GM23338 (cell line): ENCODE data around the gene STPG4. TPM values are rescaled to one million over a fixed set of nuclear protein-coding genes. Genes with fewer than 3 reads are reported as not detected.

ENCODE experiments used
- ATAC-seq: fragments of 200-7000 bp; cut with Tn5 transposase; 3 replicates; pipeline ENCODE4 v1.9.1; 2020
- DNase-seq: peaks from one replicate; pipeline ENCODE4 v3.0.0-alpha.2; 2015; ENCODE audit warnings: low spot score
- H2AFZ ChIP-seq: fragments of 200-600 bp; sonication (generic); 2 replicates; pipeline ENCODE4 v1.8.0; 2016; ENCODE audit warnings: antibody characterized with exemption, mild to moderate bottlenecking, moderate library complexity
- H3F3A ChIP-seq: fragments of 200-600 bp; sonication (generic); replicated peaks from 2 replicates; pipeline ENCODE4 v1.8.0; 2017; ENCODE audit warnings: antibody characterized with exemption, mixed run types, low read depth
- H3K27ac ChIP-seq: fragments of 200-600 bp; sonication (generic); 2 replicates; pipeline ENCODE4 v1.6.1; 2016; ENCODE audit warnings: low read depth
- H3K27me3 ChIP-seq: fragments of 200-600 bp; sonication (generic); 2 replicates; pipeline ENCODE4 v1.8.0; 2016; ENCODE audit warnings: mild to moderate bottlenecking, mixed run types, moderate library complexity; ENCODE audit not compliant: insufficient read depth
- H3K36me3 ChIP-seq: fragments of 200-600 bp; sonication (generic); 2 replicates; pipeline ENCODE4 v1.8.0; 2016; ENCODE audit warnings: mild to moderate bottlenecking; ENCODE audit not compliant: insufficient read depth
- H3K4me1 ChIP-seq: fragments of 200-600 bp; sonication (generic); 2 replicates; pipeline ENCODE4 v1.8.0; 2016; ENCODE audit warnings: mild to moderate bottlenecking, moderate library complexity; ENCODE audit not compliant: insufficient read depth
- H3K4me2 ChIP-seq: fragments of 200-600 bp; sonication (generic); 2 replicates; pipeline ENCODE4 v1.7.1; 2017; ENCODE audit warnings: mixed run types
- H3K4me3 ChIP-seq: fragments of 200-600 bp; sonication (generic); 2 replicates; pipeline ENCODE4 v1.6.1; 2016; ENCODE audit warnings: mixed run types
- H3K79me2 ChIP-seq: fragments of 200-600 bp; sonication (generic); replicated peaks from 2 replicates; pipeline ENCODE4 v1.8.0; 2017; ENCODE audit warnings: mild to moderate bottlenecking; ENCODE audit not compliant: insufficient read depth
- H3K9me2 ChIP-seq: fragments of 200-600 bp; sonication (generic); 2 replicates; pipeline ENCODE4 v1.8.0; 2017; ENCODE audit not compliant: insufficient read depth
- H4K20me1 ChIP-seq: fragments of 200-600 bp; sonication (generic); replicated peaks from 2 replicates; pipeline ENCODE4 v1.8.0; 2017; ENCODE audit warnings: mild to moderate bottlenecking; ENCODE audit not compliant: insufficient read depth
- H3K27ac Mint-ChIP-seq: 2 replicates; pipeline ENCODE4 v1.8.0; 2020; ENCODE audit warnings: inconsistent platforms, mild to moderate bottlenecking, moderate library complexity, mixed read lengths
- H3K27me3 Mint-ChIP-seq: 3 replicates; pipeline ENCODE4 v1.8.0; 2022; ENCODE audit warnings: low read depth, mild to moderate bottlenecking, moderate library complexity, mixed read lengths, inconsistent platforms; ENCODE audit not compliant: insufficient read depth, poor library complexity
- H3K36me3 Mint-ChIP-seq: 3 replicates; pipeline ENCODE4 v1.8.0; 2021; ENCODE audit warnings: low read depth, mild to moderate bottlenecking, inconsistent platforms, moderate library complexity, mixed read lengths
- H3K4me1 Mint-ChIP-seq: 3 replicates; pipeline ENCODE4 v1.8.0; 2020; ENCODE audit warnings: mild to moderate bottlenecking, inconsistent platforms, mixed read lengths
- H3K4me3 Mint-ChIP-seq: 3 replicates; pipeline ENCODE4 v1.8.0; 2021; ENCODE audit warnings: moderate library complexity, mild to moderate bottlenecking, inconsistent platforms, mixed read lengths
- H3K9me3 Mint-ChIP-seq: 3 replicates; pipeline ENCODE4 v1.8.0; 2020; ENCODE audit warnings: moderate library complexity, mild to moderate bottlenecking, inconsistent platforms, mixed read lengths
- CREB1 ChIP-seq: fragments of 250-450 bp; sonication (Bioruptor Pico); IDR thresholded peaks from 2 replicates; pipeline ENCODE4 v1.5.0; 2020; ENCODE audit warnings: low read depth, mild to moderate bottlenecking, moderate library complexity
- STAT1 ChIP-seq: IDR thresholded peaks from one replicate; pipeline ENCODE4 v1.6.1; 2016; ENCODE audit warnings: antibody characterized with exemption; ENCODE audit not compliant: unreplicated experiment
- ZNF114 ChIP-seq: fragments of 250-450 bp; sonication (Bioruptor Pico); IDR thresholded peaks from 2 replicates; pipeline ENCODE4 v1.5.0; 2020; ENCODE audit warnings: mild to moderate bottlenecking, moderate library complexity
- polyA plus RNA-seq: library from polyadenylated mRNA; unstranded; fragments of >200 nt; fragmentation: Nextera tagmentation; extraction: Ambion mirVana; gene quantifications from 2 replicates; pipeline ENCODE4 v1.2.1, GENCODE V29; 2016
- total RNA-seq: library from RNA; depleted of rRNA; stranded (reverse); fragments of >200 nt; shearing (Covaris generic); gene quantifications from 2 replicates; pipeline ENCODE4 v1.2.3, GENCODE V29; 2014
- TF ChIP-seq, protein P1 (sequence below): fragments of 250-450 bp; sonication (Bioruptor Pico); IDR thresholded peaks from 2 replicates; pipeline ENCODE4 v1.5.0; 2020; ENCODE audit warnings: mild to moderate bottlenecking, moderate library complexity
- TF ChIP-seq, protein P2 (sequence below): IDR thresholded peaks from 2 replicates; pipeline ENCODE4 v1.6.1; 2016; ENCODE audit warnings: antibody characterized with exemption
- TF ChIP-seq, protein P3 (sequence below): IDR thresholded peaks from one replicate; pipeline ENCODE4 v1.6.1; 2018; ENCODE audit warnings: antibody characterized with exemption; ENCODE audit not compliant: unreplicated experiment

STPG4 gene
- total and polyA plus RNA-seq, 2 experiments from 2014 or later = 0.28 TPM; not detected in 1

DNA sequence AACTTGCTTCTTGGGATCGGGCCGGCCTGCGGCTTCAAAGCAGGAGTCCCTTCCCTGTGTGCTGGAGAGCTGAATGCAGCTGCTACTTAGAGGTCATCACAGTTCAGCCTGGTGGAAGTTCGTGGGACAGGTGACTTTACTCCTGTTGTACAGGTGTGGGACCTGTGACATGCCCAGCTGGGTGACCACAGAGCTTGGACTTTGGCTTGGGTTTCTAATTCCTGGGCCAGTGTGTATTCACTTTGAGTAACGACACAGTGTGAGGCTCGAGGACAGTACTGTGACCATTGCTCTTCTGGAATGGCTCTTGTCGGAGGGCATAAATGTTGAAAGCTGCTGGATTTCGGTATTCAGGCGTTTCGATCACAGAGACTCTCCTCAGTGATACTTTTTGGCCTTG is 114.5 kb downstream of the STPG4 start (continued):
- TF ChIP-seq, protein P1, sequence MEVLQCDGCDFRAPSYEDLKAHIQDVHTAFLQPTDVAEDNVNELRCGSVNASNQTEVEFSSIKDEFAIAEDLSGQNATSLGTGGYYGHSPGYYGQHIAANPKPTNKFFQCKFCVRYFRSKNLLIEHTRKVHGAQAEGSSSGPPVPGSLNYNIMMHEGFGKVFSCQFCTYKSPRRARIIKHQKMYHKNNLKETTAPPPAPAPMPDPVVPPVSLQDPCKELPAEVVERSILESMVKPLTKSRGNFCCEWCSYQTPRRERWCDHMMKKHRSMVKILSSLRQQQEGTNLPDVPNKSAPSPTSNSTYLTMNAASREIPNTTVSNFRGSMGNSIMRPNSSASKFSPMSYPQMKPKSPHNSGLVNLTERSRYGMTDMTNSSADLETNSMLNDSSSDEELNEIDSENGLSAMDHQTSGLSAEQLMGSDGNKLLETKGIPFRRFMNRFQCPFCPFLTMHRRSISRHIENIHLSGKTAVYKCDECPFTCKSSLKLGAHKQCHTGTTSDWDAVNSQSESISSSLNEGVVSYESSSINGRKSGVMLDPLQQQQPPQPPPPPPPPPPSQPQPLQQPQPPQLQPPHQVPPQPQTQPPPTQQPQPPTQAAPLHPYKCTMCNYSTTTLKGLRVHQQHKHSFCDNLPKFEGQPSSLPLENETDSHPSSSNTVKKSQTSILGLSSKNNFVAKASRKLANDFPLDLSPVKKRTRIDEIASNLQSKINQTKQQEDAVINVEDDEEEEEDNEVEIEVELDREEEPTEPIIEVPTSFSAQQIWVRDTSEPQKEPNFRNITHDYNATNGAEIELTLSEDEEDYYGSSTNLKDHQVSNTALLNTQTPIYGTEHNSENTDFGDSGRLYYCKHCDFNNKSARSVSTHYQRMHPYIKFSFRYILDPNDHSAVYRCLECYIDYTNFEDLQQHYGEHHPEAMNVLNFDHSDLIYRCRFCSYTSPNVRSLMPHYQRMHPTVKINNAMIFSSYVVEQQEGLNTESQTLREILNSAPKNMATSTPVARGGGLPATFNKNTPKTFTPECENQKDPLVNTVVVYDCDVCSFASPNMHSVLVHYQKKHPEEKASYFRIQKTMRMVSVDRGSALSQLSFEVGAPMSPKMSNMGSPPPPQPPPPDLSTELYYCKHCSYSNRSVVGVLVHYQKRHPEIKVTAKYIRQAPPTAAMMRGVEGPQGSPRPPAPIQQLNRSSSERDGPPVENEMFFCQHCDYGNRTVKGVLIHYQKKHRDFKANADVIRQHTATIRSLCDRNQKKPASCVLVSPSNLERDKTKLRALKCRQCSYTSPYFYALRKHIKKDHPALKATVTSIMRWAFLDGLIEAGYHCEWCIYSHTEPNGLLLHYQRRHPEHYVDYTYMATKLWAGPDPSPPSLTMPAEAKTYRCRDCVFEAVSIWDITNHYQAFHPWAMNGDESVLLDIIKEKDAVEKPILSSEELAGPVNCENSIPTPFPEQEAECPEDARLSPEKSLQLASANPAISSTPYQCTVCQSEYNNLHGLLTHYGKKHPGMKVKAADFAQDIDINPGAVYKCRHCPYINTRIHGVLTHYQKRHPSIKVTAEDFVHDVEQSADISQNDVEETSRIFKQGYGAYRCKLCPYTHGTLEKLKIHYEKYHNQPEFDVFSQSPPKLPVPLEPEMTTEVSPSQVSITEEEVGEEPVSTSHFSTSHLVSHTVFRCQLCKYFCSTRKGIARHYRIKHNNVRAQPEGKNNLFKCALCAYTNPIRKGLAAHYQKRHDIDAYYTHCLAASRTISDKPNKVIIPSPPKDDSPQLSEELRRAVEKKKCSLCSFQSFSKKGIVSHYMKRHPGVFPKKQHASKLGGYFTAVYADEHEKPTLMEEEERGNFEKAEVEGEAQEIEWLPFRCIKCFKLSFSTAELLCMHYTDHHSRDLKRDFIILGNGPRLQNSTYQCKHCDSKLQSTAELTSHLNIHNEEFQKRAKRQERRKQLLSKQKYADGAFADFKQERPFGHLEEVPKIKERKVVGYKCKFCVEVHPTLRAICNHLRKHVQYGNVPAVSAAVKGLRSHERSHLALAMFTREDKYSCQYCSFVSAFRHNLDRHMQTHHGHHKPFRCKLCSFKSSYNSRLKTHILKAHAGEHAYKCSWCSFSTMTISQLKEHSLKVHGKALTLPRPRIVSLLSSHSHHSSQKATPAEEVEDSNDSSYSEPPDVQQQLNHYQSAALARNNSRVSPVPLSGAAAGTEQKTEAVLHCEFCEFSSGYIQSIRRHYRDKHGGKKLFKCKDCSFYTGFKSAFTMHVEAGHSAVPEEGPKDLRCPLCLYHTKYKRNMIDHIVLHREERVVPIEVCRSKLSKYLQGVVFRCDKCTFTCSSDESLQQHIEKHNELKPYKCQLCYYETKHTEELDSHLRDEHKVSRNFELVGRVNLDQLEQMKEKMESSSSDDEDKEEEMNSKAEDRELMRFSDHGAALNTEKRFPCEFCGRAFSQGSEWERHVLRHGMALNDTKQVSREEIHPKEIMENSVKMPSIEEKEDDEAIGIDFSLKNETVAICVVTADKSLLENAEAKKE (CRISPR knock-in tag) = no peak
- TF ChIP-seq CREB1 = no peak

DNA sequence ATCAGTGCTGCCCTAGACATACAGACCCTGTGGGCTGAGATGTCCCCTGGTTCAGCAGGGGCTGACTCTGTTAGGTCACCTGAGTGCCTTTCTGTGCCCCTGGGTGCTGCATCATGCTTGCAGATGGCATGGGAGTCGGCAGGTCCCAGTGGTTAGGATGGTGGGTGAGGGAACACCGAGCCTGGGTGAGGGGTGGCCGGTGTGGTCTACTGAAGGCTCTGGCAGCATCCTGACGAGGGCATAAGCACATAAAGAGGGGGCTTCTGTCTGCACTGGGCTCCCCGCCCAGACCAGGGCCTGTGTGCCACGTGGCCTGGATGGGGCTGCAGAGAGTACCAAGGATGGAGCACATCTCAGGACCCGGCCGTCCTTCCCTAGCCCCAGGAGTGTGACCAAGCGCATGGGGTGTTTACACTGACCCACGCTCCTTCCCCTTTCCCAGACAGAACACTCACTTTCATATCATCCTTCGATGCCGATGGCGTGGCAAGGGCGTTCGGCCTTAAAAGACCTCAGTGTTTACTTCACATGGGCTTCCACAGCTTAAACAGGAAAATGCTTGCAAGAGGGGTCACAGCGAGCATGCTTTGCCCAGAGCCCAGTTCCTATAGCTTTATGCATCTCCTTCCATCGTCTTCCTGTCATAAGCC is 115.1 kb downstream of the STPG4 start:
- ATAC-seq (no peak), DNase-seq (no peak)
- 0 out of 2 replicates have a peak, but pooled peaks cover 3% of the 10 kb centered on the region for H4K20me1 ChIP-seq
- H3K4me2 ChIP-seq = no peak overlapping the region
- Mint-ChIP-seq H3K4me1 (peaks cover 33% of the 10 kb centered on the region), H3K36me3 (no peaks in the 10 kb centered on the region; the same call in 2 of the 3 replicates), H3K27me3 (peaks cover 23% of the 10 kb centered on the region), H3K9me3 (no peaks in the 10 kb centered on the region), H3K4me3 (no peak overlapping the region), H3K27ac (no peak overlapping the region)
- no peaks in the 10 kb centered on the region for H3K36me3 ChIP-seq
- H3K9me2 ChIP-seq = no peaks in the 10 kb centered on the region
- H3K27ac ChIP-seq = no peak overlapping the region
- H3K4me1 ChIP-seq = peaks cover 28% of the 10 kb centered on the region
- H2AFZ ChIP-seq = no peak overlapping the region
- no peaks in the 10 kb centered on the region for H3K79me2 ChIP-seq
- H3K4me3 ChIP-seq = no peak overlapping the region
- no peaks in the 10 kb centered on the region for H3F3A ChIP-seq
- H3K27me3 ChIP-seq = no peaks in the 10 kb centered on the region
- TF ChIP-seq STAT1 (no peak), ZNF114 (CRISPR knock-in tag) (no peak)
- TF ChIP-seq, protein P2, sequence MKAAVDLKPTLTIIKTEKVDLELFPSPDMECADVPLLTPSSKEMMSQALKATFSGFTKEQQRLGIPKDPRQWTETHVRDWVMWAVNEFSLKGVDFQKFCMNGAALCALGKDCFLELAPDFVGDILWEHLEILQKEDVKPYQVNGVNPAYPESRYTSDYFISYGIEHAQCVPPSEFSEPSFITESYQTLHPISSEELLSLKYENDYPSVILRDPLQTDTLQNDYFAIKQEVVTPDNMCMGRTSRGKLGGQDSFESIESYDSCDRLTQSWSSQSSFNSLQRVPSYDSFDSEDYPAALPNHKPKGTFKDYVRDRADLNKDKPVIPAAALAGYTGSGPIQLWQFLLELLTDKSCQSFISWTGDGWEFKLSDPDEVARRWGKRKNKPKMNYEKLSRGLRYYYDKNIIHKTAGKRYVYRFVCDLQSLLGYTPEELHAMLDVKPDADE = no peak
- TF ChIP-seq, protein P3, sequence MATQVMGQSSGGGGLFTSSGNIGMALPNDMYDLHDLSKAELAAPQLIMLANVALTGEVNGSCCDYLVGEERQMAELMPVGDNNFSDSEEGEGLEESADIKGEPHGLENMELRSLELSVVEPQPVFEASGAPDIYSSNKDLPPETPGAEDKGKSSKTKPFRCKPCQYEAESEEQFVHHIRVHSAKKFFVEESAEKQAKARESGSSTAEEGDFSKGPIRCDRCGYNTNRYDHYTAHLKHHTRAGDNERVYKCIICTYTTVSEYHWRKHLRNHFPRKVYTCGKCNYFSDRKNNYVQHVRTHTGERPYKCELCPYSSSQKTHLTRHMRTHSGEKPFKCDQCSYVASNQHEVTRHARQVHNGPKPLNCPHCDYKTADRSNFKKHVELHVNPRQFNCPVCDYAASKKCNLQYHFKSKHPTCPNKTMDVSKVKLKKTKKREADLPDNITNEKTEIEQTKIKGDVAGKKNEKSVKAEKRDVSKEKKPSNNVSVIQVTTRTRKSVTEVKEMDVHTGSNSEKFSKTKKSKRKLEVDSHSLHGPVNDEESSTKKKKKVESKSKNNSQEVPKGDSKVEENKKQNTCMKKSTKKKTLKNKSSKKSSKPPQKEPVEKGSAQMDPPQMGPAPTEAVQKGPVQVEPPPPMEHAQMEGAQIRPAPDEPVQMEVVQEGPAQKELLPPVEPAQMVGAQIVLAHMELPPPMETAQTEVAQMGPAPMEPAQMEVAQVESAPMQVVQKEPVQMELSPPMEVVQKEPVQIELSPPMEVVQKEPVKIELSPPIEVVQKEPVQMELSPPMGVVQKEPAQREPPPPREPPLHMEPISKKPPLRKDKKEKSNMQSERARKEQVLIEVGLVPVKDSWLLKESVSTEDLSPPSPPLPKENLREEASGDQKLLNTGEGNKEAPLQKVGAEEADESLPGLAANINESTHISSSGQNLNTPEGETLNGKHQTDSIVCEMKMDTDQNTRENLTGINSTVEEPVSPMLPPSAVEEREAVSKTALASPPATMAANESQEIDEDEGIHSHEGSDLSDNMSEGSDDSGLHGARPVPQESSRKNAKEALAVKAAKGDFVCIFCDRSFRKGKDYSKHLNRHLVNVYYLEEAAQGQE = no peak
